NCI-H510A treated with DMSO at 0.1 percent for 48 hours (cell line): Measurements from ENCODE around the gene LRIT1.
"Not testable (repeated sequence)": the region's sequence is repeated elsewhere in the genome, so short reads cannot be mapped to it uniquely, and the experiment has no call there.

Experiments used
- DNase-seq: peaks from one replicate; lab custom pipeline; 2025; lab: John Stamatoyannopoulos, UW

Gene LRIT1, protein sequence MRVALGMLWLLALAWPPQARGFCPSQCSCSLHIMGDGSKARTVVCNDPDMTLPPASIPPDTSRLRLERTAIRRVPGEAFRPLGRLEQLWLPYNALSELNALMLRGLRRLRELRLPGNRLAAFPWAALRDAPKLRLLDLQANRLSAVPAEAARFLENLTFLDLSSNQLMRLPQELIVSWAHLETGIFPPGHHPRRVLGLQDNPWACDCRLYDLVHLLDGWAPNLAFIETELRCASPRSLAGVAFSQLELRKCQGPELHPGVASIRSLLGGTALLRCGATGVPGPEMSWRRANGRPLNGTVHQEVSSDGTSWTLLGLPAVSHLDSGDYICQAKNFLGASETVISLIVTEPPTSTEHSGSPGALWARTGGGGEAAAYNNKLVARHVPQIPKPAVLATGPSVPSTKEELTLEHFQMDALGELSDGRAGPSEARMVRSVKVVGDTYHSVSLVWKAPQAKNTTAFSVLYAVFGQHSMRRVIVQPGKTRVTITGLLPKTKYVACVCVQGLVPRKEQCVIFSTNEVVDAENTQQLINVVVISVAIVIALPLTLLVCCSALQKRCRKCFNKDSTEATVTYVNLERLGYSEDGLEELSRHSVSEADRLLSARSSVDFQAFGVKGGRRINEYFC

DNA sequence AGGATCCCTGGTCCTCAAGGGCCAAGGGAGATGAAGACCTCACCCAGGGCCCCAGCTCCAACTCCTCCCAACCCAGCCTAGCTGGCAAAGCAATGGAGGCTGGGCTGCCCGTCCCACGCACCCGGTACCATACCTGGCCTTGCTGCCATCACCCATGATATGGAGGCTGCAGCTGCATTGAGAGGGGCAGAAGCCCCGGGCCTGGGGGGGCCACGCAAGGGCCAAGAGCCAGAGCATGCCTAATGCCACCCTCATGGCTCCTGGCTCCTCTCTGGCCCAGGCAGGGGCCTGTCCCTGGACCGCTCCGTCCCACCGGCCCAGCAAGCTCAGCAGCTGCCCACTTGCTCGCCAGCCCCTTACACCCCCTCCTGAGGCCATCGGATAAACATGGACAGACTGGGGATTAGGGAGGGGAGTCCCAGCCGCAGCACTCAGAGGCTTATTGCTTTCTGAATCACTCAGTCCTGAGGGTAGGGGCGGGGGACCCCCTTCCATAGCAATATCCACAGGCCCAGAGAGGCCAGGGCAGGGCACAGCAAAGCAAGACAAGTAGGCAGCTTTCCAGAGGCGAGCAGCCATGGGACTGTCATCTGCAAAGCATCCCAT, at the start of gene LRIT1:
Gene LRIT1, minus strand, starts transcription at position 362 of the 606 bp plus-strand sequence. Its CDS starts 107 bp downstream, at position 255.
- no peak for DNase-seq

DNA sequence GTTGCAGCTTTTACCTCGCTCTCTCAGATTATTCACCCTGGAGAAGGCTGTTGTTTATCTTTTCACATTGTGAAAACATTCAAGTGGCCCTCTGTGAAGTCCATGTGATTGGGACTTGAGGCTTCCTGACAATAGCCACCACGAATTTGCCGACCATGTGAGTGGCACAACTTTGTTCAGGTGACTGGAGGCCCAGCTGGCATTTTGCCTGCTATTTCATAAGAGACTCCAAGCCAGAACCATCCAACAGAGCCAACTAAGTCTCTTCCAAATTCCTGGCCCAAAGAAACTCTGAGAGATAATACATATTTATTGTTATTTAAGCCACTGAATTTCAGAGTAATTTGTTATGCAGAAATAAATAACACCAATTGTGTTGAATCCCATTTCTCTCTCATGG, 48.9 kb upstream of the LRIT1 start:
- peak; percentile 76 for DNase-seq

DNA sequence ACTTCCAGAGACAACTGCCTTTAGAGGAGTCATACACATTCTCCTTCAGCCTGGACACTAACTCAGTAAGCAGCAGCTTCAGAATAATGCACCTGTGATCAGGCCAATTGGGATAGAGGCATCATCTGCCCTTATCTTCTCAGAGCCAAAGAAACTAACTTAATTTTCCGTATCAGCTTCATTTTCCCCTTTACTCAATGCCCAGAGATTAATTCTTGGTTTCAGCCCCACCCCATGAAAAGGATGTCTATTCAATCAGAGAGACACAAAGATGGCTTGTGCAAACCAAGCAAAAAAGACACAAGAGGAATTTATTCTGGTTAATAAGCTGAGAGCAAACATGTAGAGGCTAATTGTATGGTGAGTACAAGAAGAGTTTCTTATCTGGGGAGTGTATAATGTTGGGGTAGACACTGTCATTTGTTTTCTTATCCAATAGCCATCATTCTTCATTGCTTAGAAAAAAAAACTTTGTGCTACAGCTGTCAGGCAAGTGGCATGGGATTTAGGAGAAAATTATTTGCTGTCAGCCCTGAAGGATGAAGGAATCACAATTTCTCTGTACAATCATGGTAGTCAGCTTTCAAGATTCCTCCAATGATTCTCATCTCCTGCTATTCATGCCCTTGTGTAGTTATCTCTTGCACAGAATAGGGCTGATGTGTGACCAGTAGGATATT, 48.3 kb upstream of the LRIT1 start:
- DNase-seq = no peak

DNA sequence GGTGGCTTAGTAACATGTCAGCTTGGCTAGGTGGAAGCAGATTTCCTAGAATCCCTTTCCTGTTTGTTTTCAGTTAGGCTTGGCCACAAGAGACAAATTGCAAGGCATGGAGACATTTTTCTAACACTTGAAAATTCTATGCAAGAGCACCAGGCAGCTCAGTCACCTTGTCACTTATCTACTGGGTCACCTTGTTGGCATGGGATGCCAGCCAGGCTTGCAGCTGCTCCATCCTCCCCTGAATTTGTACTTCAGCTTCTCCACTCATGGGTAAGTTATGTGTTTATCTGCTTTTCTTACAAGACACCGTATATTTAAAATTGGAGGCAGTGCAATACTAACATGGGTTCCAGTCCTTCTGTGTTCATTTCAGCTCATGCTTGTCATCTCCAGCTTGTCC, 46.8 kb upstream of the LRIT1 start:
- DNase-seq = no peak

DNA sequence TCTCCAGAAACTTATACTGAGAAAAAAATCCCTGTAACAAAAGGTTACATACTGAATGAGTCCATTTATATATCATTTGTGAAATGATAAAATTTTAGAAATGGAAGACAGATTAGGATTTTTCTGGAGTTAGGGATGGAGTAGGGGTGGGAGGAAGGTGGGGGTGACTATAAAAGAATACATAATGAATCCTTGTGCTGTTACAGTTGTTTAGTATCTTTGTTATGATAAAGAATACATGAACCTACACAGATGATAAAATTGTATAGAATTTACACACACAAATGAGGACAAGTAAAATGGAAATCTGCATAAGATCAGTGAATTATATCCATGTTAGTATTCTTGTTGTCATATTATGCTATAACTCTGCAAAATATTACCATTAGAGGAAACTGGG, 45.3 kb upstream of the LRIT1 start:
- no peak for DNase-seq

DNA sequence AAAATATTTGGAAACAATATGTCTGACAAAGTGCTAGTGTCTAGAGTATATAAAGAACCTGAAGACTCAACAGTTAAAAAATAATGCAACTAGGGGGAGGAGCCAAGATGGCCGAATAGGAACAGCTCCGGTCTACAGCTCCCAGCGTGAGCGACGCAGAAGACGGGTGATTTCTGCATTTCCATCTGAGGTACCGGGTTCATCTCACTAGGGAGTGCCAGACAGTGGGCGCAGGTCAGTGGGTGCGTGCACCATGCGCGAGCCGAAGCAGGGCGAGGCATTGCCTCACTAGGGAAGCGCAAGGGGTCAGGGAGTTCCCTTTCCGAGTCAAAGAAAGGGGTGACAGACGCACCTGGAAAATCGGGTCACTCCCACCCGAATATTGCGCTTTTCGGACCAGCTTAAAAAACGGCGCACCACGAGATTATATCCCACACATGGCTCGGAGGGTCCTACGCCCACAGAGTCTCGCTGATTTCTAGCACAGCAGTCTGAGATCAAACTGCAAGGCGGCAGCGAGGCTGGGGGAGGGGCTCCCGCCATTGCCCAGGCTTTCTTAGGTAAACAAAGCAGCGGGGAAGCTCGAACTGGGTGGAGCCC, 38.6 kb upstream of the LRIT1 start:
- DNase-seq = not testable (repeated sequence)

DNA sequence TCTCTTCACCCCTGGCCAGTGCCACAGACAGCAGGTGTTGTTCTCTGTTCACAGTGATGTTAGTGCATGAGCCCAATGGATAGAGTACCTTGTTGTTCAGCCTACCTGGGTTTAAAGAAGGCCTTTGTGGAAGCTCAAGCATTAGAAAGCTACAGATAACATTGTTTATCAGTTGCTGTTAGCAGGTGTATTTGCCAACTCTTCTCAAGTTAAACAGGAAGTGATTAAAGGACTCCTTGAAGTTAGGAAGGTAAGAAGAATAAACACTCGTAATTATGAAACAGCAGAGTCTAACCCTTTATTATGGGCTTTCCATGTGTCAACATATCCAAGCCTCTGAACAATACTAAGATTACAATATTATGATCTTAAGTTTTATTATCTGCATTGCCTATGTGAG, 29.4 kb upstream of the LRIT1 start:
- DNase-seq = peak; percentile 97

DNA sequence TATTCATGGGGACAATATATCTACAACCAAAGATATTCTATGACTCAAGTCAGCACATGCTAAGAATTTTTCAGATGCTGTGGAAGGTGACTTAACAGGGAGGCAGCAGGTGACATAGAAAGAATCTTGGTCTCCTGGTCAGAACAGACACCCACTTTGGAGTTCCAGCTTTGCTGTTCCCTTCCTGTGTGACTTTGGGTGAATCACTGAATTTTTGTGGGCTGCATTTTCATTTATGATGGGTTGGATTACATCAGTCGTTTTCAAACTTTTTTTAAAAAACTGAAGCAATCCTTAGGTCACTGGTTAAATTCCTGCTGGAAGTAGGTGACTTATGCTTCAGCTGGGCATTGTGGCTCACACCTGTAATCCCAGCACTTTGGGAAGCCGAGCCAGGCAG, 28.4 kb upstream of the LRIT1 start:
- DNase-seq = no peak

DNA sequence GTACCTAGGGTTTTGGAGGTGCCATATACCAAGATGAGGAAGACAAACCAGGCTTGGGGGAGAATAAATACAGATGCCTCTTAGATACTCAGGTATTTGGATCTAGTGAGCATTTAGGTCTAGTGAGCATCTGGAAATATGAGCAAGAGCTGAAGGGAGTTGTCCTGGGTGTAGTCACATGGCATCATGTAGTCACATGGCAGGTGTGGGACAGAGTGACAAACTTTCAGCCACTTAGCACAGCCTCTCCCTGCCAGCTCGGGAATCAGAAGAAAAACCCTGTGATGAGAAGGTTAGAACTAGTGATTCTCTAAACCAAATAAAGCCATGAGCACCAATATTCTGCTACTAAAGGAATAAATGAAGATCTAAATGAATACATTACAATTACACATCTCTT, 27.8 kb upstream of the LRIT1 start:
- DNase-seq = peak; percentile 50

DNA sequence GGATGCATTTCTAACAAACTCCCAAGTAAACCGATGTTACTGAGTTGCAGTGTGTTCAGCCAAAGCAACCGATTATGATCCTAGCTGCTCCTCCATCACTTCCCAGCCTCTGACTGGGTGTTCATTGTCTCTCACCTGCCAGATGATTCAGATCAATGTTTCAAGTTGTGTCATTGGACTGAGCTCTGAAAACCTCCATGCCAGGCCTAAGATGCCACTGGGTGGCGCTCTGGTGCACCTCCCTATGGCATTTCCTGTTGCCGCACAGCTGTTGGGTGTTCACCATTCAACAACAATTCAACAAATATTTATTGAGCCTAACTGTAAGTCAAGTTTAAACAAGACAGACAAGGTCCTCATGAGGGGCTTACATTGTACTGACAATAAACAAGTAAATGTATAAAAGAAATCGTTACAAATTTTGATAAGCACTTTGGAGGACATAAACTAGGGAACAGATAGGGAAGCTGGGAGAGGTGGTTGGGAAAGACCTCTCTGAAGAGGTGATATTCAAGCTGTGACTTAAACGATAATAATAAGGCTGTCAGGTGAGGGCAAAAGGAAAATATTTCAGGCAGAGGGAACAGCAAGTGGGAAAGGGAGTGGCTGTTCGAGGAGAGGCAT, 26.3 kb upstream of the LRIT1 start:
- DNase-seq = peak; percentile 89

DNA sequence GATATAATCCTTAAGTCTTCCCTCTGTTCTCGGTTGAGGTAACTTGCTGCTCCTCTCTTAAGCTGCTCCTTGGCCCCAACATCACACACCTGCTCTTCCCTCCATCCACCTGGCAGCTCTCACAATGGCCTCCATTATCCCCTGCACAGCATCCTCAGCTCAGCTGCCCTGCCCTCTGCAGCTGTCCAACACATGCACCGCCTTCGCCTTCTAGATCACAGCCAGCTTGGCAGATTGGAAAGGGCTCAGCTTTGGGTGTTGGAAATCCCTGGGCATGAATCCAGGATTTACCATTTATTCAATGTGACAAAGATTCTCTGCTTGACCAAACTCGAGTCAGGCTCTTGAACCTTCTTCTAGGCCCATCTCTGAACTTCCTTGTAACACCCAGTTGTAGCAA, 24.1 kb upstream of the LRIT1 start:
- DNase-seq = peak; percentile 32

DNA sequence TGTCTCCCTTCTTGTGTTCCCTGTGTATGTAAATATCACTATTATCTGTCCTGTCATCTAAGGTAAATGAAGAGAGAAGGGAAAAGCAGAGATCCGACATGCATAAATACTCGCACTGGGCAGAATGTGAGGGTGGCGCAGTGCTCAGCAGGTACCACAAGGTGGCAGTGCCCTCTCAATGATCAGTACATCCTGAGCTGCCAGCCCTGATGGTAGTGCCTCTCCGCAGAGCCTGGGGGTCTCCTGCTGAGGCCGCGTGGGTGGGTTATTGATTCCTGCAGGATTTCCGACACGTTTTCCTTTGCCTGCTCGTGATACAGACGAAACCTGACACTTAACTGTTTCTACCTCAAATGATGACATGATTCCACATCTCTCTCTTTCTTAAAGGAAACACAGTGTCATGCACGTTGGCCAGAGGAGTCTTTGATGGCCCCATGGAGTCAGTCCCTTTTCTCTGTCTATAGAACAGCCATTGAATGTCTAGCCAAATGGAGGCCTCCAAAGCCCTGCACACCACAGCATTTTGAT, 23.3 kb upstream of the LRIT1 start:
- DNase-seq = peak; percentile 76

DNA sequence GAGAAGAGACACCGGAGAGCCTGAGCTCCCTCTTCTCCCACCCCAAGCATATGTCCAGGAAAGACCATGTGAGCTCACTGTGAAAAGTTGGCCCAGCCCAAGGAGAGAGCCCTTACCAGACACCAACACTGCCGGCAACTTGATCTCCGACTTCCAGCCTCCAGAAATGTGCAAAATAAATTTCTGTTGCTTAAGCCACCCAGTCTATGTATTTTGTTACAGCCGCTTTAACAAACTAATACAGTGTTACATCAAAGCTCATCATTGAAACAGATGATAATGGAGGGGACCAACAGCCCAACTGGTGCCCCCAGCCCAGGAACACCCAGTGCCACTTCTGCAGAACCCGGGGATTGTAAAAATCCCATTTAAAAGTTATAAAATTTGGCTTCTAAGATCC, 22.4 kb upstream of the LRIT1 start:
- no peak for DNase-seq

DNA sequence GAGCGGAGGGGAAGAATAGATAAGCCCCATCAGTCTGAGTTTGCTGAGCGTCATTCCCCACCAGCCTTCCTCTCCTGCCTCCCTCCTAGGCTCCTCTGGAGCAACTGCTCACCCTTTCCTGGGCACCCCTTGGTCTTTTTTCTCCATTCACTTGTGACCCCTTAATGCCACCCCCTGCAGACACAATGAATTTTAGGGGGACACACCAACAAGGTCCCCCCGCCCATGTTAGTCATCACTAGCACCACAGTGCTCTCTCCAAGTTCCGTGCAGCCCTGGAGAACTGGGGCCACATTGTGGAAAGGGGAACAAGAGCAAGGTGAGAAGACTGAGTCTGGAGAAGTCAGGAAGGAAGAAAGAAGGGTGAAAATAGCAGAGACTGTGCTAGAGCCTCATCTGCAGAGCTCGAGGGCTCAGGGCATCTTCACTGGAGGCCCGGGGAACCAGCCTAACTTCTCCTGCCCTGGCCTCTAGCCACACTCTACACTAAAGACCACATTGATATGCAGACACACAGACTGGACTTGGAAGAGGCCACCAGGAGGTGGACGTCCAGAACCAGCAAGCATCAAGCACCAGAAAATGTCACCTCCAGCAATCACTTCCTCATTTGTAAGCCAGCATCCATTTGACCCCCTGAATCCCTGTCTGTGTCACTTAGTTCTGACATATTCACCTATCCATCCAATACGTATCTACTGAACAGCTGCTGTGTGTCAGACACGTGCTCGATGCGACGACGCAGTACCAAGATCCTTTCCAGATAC, 21.0 kb upstream of the LRIT1 start:
- DNase-seq = no peak

DNA sequence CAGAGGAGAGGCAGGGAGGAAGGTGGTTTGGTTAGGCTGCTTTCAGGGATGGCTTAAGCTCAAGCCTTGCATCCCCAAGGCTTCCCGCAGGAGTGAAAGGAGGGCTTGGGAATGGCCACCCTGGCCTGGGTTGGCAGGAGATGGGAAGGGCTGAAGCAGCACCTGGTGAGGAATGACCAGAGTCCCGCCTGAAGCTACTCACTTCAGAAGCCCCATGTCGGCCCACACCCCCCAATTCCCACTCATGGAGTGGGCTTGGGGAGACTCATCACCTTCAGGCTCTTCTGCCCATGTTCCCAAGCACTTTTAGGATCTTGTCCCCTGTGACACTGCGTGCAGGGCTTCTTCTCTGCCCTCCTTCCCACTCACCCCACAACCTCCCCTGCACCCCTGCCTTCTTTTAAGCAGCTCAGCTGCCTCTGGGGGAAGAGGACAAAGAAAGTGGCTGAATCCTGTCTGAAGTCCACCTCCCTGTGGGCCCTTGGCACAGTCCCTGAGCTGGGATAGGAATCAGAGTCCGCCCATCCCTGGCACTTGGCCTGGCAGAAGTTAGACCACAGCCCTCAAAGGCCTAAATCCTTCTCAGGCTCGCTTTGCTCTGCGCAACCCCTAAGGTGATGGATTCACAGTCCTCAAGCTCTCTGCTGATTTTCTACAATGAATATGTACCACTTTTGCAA, 20.0 kb upstream of the LRIT1 start:
- DNase-seq = no peak

DNA sequence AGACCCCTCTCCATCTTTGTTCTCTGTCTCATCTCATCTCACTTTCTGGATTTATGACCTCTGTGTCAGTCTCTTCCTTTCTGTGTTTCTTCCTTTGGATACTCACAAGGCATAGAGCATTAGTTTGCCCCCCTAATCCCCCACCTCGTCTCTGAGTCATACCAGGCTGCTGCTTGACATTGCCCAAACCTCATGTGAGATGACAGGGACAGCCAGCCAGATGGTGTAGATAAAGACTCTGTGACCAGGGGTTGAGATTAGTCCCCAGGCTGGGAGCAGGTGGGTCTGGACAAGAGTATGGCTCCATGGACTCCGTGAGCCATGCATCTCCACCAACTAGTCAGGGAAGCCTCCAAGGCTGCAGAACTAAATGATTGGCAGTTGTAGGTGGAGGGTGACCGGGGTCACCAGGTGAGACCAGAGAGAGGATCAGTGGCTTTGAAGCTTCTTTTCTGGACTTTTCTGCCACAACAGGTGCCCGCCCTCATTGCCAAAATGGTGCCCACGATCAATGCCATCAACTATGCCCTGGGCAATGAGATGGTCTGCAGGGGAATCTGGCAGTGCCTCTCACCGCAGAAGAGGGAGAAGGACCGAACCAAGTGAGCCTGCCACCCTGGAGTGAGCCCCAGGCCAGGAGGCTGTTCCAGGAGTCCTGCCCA, 16.8 kb upstream of the LRIT1 start:
- no peak for DNase-seq

DNA sequence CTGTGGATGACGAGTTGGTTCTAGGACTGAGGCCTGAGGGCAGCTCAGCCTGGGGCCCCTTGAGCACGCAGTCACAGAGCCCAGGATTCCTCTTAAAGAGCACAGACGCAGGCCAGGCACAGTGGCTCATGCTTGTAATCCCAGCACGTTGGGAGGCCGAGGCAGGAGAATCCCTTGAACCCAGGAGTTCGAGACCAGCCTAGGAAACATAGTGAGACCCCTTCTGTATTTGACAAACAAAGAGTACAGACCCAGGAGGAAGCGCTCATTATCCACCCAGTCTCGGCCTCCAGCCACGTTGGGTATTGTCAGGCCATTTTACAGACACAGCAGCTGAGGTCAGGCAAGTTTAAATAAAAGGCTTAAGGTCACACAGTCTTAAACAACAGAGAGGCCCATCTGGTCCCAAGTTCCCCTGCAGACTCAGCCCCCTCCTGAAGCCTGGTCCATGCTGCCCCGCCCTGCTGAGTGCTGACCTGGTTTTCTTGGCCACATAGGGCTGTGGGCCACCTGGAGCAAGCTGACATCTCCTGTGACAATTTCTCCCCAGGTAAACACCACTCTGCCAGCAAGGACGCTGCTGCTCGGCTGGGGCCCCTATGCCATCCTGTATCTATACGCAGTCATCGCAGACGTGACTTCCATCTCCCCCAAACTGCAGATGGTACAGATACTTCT, 16.1 kb upstream of the LRIT1 start:
- DNase-seq = no peak

DNA sequence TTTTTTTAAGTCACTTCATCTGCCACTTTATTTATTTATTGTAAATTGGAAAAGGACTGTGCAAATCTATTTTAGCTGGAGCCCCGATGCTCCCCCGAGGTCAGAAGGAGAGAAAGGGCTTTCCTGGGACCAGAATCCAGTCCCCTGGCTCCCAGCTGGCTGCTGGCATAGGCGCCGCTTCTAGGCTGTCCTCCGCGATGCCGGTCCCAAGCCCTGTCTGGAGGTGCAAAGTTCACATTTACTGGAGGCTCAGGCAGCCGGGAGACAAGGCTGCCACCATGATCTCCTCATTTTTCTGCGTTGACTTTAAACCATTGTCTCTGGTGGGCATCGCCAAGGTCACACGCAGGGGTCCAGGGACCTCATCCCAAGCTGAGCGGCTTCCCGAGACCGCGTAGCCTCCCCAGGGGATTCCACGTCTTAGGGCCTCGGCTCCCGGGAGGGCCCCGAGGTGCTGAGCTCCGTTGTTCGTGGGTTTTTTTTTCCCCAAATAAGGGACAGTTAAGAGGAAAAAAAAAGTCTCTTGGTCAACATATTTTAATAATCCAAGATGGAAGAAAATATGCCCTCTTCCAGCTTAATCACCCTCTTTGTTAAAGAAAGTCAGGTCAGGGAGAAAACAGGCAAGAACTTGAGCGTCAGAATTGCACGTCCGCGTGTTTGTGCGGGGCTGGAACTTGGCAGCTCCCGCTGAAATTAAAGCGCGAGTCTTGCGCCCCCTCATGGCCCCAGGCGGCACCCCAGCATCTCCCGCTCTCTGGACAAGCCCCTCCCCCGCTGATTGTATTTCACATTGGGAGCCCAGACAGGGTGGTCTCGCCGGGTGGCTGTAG, 15.4 kb upstream of the LRIT1 start:
- DNase-seq = no peak
